ENCODE measurements around the gene HHAT.

- TF ChIP-seq EZH2 (IDR thresholded peaks at IDR 0.05; ENCODE audit: borderline replicate concordance, insufficient read depth, low read length, poor library complexity, severe bottlenecking): no peak
- TF ChIP-seq POLR2AphosphoS5 (IDR thresholded peaks at IDR 0.05): no peak
- TF ChIP-seq CTCF (IDR thresholded peaks at IDR 0.05; ENCODE audit: poor library complexity, severe bottlenecking): no peak
- no peak for TF ChIP-seq SMC3 (conservative IDR thresholded peaks at IDR 0.05; ENCODE audit: poor library complexity)
- TF ChIP-seq REST (IDR thresholded peaks at IDR 0.05; ENCODE audit: borderline replicate concordance): no peak
Observed at GRCh38 chr1:210398466-210398865, 69.8 kb downstream of the HHAT start.
